A549 (cell line): ENCODE data around the gene KCNG2. TPM values are rescaled to one million over a fixed set of nuclear protein-coding genes. Genes with fewer than 3 reads are reported as not detected.

Experiments
- ATAC-seq, 2 experiments: fragments of 200-7000 bp in 1 of 2; fragments of >200 bp in 1 of 2; cut with Nextera tagmentation in 1 of 2; cut with Tn5 transposase in 1 of 2; 3 replicates each; pipeline versions ENCODE4 v1.8.0 to v1.9.1; 2018 to 2020; ENCODE audit warnings: mild to moderate bottlenecking in 1 of 2, moderate library complexity in 1 of 2
- CTCF ChIA-PET: fragments of 300-600 bp; sonication (Branson Sonifier 250); formaldehyde crosslinking; extraction: SDS; loops from one replicate; lab custom pipeline; 2021; ENCODE audit warnings: antibody characterized with exemption, inconsistent platforms; lab: Yijun Ruan, JAX
- POLR2A ChIA-PET: fragments of 350-600 bp; formaldehyde crosslinking; extraction: SDS; loops from one replicate; lab custom pipeline; 2021; ENCODE audit warnings: antibody characterized with exemption, inconsistent platforms; lab: Yijun Ruan, JAX
- DNase-seq, 2 experiments: peaks; one replicate each; pipeline versions ENCODE4 v3.0.0 to v3.0.0-alpha.2; 2011 to 2016; ENCODE audit warnings: low read depth in 1 of 2, low spot score in 1 of 2
- FAIRE-seq: peaks from 2 replicates; lab custom pipeline; 2011; peaks lifted over from hg19 to GRCh38; lab: Jason Lieb, UNC
- H3K27ac ChIP-seq, 2 experiments: fragments of >200 bp; sonication (Bioruptor Twin); formaldehyde crosslinking; 3 replicates each; pipeline ENCODE4 v1.5.1; 2016 to 2017
- H3K4me1 ChIP-seq: fragments of >200 bp; sonication (Bioruptor Twin); formaldehyde crosslinking; 3 replicates; pipeline ENCODE4 v1.6.1; 2016
- H3K4me2 ChIP-seq: fragments of >200 bp; sonication (Bioruptor Twin); formaldehyde crosslinking; 3 replicates; pipeline ENCODE4 v1.6.1; 2016
- H3K4me3 ChIP-seq: fragments of >200 bp; sonication (Bioruptor Twin); formaldehyde crosslinking; 3 replicates; pipeline ENCODE4 v1.5.1; 2016
- H3K9me3 ChIP-seq: fragments of >200 bp; sonication (Bioruptor Twin); formaldehyde crosslinking; 3 replicates; pipeline ENCODE4 v1.6.1; 2016
- BCL3 ChIP-seq: fragments of >200 bp; sonication (Bioruptor Twin); formaldehyde crosslinking; IDR thresholded peaks from 3 replicates; pipeline ENCODE4 v1.6.1; 2016
- CBX2 ChIP-seq: fragments of 200-600 bp; sonication (generic); IDR thresholded peaks from 2 replicates; pipeline ENCODE4 v1.6.1; 2016; ENCODE audit warnings: low read depth, mild to moderate bottlenecking, borderline replicate concordance
- CBX8 ChIP-seq: fragments of 200-600 bp; sonication (generic); IDR thresholded peaks from 2 replicates; pipeline ENCODE4 v1.6.1; 2016
- CEBPB ChIP-seq, 2 experiments: fragments of >200 bp in 1 of 2; sonication (Bioruptor Twin) in 1 of 2; formaldehyde crosslinking in 1 of 2; IDR thresholded peaks; 2 replicates each; pipeline ENCODE4 v1.6.1; 2012 to 2016
- ESRRA ChIP-seq: fragments of 150-350 bp; IDR thresholded peaks from 2 replicates; pipeline ENCODE4 v1.6.1; 2014; ENCODE audit warnings: mild to moderate bottlenecking, low read length, borderline replicate concordance
- FOXS1 ChIP-seq: fragments of 250-450 bp; sonication (Bioruptor Pico); IDR thresholded peaks from 2 replicates; pipeline ENCODE4 v1.5.0; 2020; ENCODE audit warnings: mild to moderate bottlenecking, moderate library complexity
- HDAC2 ChIP-seq: fragments of 200-600 bp; sonication (generic); IDR thresholded peaks from 2 replicates; pipeline ENCODE4 v1.6.1; 2016
- HEYL ChIP-seq: fragments of 250-450 bp; sonication (Bioruptor Pico); IDR thresholded peaks from 2 replicates; pipeline ENCODE4 v1.8.0; 2021; ENCODE audit warnings: mild to moderate bottlenecking, moderate library complexity
- HOXB13 ChIP-seq: fragments of 250-450 bp; sonication (Bioruptor Pico); IDR thresholded peaks from 2 replicates; pipeline ENCODE4 v1.5.0; 2020; ENCODE audit warnings: low read depth, mild to moderate bottlenecking, moderate library complexity
- MAX ChIP-seq: IDR thresholded peaks from 2 replicates; pipeline ENCODE4 v1.6.1; 2012
- NPAS2 ChIP-seq: fragments of 250-450 bp; sonication (Bioruptor Pico); IDR thresholded peaks from 2 replicates; pipeline ENCODE4 v1.8.0; 2022; ENCODE audit warnings: mild to moderate bottlenecking, moderate library complexity, borderline replicate concordance
- NR3C1 ChIP-seq: fragments of >200 bp; sonication (Bioruptor Twin); formaldehyde crosslinking; IDR thresholded peaks from 3 replicates; pipeline ENCODE4 v1.6.1; 2017
- PBX3 ChIP-seq: IDR thresholded peaks from 2 replicates; pipeline ENCODE4 v1.6.1; 2012
- RAD21 ChIP-seq, 2 experiments: fragments of >200 bp in 1 of 2; sonication (Bioruptor Twin) in 1 of 2; formaldehyde crosslinking in 1 of 2; IDR thresholded peaks in 1 of 2; conservative IDR thresholded peaks in 1 of 2; 2 replicates in 1 of 2; 3 replicates in 1 of 2; pipeline ENCODE4 v1.6.1; 2012 to 2018; ENCODE audit warnings: inconsistent platforms in 1 of 2
- RCOR1 ChIP-seq: fragments of 150-350 bp; IDR thresholded peaks from 2 replicates; pipeline ENCODE4 v1.6.1; 2014; ENCODE audit warnings: antibody characterized with exemption, low read length, low read depth
- SMC3 ChIP-seq: fragments of >200 bp; sonication (Bioruptor Twin); formaldehyde crosslinking; IDR thresholded peaks from 3 replicates; pipeline ENCODE4 v1.6.1; 2018; ENCODE audit warnings: inconsistent platforms
- USF2 ChIP-seq: fragments of 450-650 bp; IDR thresholded peaks from 2 replicates; pipeline ENCODE4 v1.6.1; 2014; ENCODE audit warnings: antibody characterized with exemption
- ZNF302 ChIP-seq: fragments of 250-450 bp; sonication (Bioruptor Pico); IDR thresholded peaks from 2 replicates; pipeline ENCODE4 v1.9.0; 2021; ENCODE audit warnings: inconsistent platforms, mild to moderate bottlenecking, moderate library complexity
- WGBS: methylation state at CpG from one replicate; pipeline ENCODE4 v1.1.6; 2017; ENCODE audit errors: missing lambda C conversion rate; 5-methylcytosine and 5-hydroxymethylcytosine counted together
- polyA plus RNA-seq, 4 experiments: library from polyadenylated mRNA; depleted of rRNA in 3 of 4; stranded (reverse); fragments of >200 nt; fragmentation: RNase III in 1 of 4; extraction: RNeasy Plus Mini Kit Qiagen cat#74134 plus additional on column Dnase treatment in 1 of 4; gene quantifications; 2 replicates in 3 of 4; 3 replicates in 1 of 4; pipeline ENCODE4 v1.2.3, GENCODE V29; 2011 to 2017

KCNG2 gene
- polyA plus RNA-seq, 2 of the 4 experiments (the other 2 are of a cell fraction): not detected

GRCh38 chr18:79850731-79851130 is 53.0 kb downstream of the KCNG2 start:
- H3K27ac ChIP-seq: no peak overlapping the region
- ATAC-seq (no peak), FAIRE-seq (no peak), DNase-seq (no peak)
- H3K4me3 ChIP-seq: no peak overlapping the region
- CTCF ChIA-PET: no interaction called here
- TF ChIP-seq RAD21 (conservative IDR thresholded peaks at IDR 0.05 in 1 of 2, IDR thresholded peaks at IDR 0.05 in 1 of 2): no peak
- TF ChIP-seq NPAS2 (CRISPR knock-in tag): no peak
- no peak for TF ChIP-seq HEYL (CRISPR knock-in tag)
- TF ChIP-seq PBX3: no peak
- no peak for TF ChIP-seq HOXB13
- no peak for TF ChIP-seq BCL3
- no peak for TF ChIP-seq ESRRA
- TF ChIP-seq MAX: no peak
- TF ChIP-seq ZNF302 (CRISPR knock-in tag): no peak
- TF ChIP-seq CBX2: no peak
- POLR2A ChIA-PET: no interaction called here
- H3K4me1 ChIP-seq: no peaks in the 10 kb centered on the region
- 72% methylated on average over 16 of the region's 16 CpGs for WGBS
- H3K9me3 ChIP-seq: no peaks in the 10 kb centered on the region
- H3K4me2 ChIP-seq: no peak overlapping the region

GRCh38 chr18:79851489-79851888 is 53.8 kb downstream of the KCNG2 start:
- WGBS: 66% methylated on average over 7 of the region's 7 CpGs
- TF ChIP-seq FOXS1 (CRISPR knock-in tag): no peak
- TF ChIP-seq HDAC2: no peak
- TF ChIP-seq ESRRA: no peak
- no peak for TF ChIP-seq PBX3
- TF ChIP-seq RCOR1: no peak
- no peak for TF ChIP-seq SMC3
- no peak for TF ChIP-seq MAX
- TF ChIP-seq CEBPB (IDR thresholded peaks at IDR 0.05): no peak
- no peak for TF ChIP-seq NR3C1
- TF ChIP-seq USF2: no peak
- no peak for TF ChIP-seq BCL3
- no peak for TF ChIP-seq CBX8
- Histone ChIP-seq H3K27ac (no peak overlapping the region), H3K9me3 (no peaks in the 10 kb centered on the region), H3K4me1 (no peaks in the 10 kb centered on the region), H3K4me3 (no peak overlapping the region), H3K4me2 (no peak overlapping the region)
- POLR2A ChIA-PET: no interaction called here
- ATAC-seq (no peak), DNase-seq (no peak), FAIRE-seq (no peak)
- CTCF ChIA-PET: no interaction called here
